GM12865 (cell line): ENCODE measurements around the gene LTA4H.

ENCODE experiments used
- DNase-seq: peaks from one replicate; pipeline ENCODE4 v3.0.0; 2010; ENCODE audit warnings: low read depth
- H3K4me3 ChIP-seq: 2 replicates; pipeline ENCODE4 v1.5.1; 2011; ENCODE audit warnings: mild to moderate bottlenecking, low read depth, low read length, control low read depth
- CTCF ChIP-seq: IDR thresholded peaks from 2 replicates; pipeline ENCODE4 v1.5.1; 2011; ENCODE audit warnings: low read length, control low read depth, low read depth, inconsistent platforms; ENCODE audit not compliant: insufficient read depth; ENCODE audit errors: missing control alignments

LTA4H gene

GRCh38 chr12:96056646-96057455 is 21.5 kb upstream of the LTA4H start:
- no peak for TF ChIP-seq CTCF
- H3K4me3 ChIP-seq: no peak overlapping the region
- DNase-seq: no peak

- H3K4me3 ChIP-seq: no peak overlapping the region
- DNase-seq: no peak
- TF ChIP-seq CTCF: no peak
These were observed 18.8 kb upstream of the LTA4H start for GRCh38 chr12:96054244-96054610.

- no peak overlapping the region for H3K4me3 ChIP-seq
- DNase-seq: no peak
- TF ChIP-seq CTCF: no peak
These were observed 18.3 kb upstream of the LTA4H start for GRCh38 chr12:96053476-96054243.

- DNase-seq: no peak
- TF ChIP-seq CTCF: no peak
- no peak overlapping the region for H3K4me3 ChIP-seq
These were observed 16.5 kb upstream of the LTA4H start for GRCh38 chr12:96051756-96052485.

GRCh38 chr12:96050139-96050538 is 14.8 kb upstream of the LTA4H start:
- DNase-seq: no peak
- no peak overlapping the region for H3K4me3 ChIP-seq
- TF ChIP-seq CTCF: no peak

GRCh38 chr12:96049101-96049500 is 13.7 kb upstream of the LTA4H start:
- H3K4me3 ChIP-seq: no peak overlapping the region
- TF ChIP-seq CTCF: no peak
- no peak for DNase-seq
